ENCODE data around the gene PITPNM1.
A peak's percentile ranks its signal among the peaks of the same experiment; 100 is the strongest.
"Not testable (repeated sequence)": the region's sequence is repeated elsewhere in the genome, so short reads cannot be mapped to it uniquely, and the experiment has no call there.

Gene PITPNM1

GRCh38 chr11:67482275-67482826, 22.8 kb downstream of the PITPNM1 start:
- H3K4me3 ChIP-seq (replicated peaks; ENCODE audit: insufficient read depth, low read length) = peak overlapping the region; percentile 48
- H3K27me3 ChIP-seq (ENCODE audit: insufficient read depth, poor library complexity, severe bottlenecking) = no peaks in the 10 kb centered on the region
- peak overlapping the region; percentile 66 for H3K27ac ChIP-seq (replicated peaks)
- DNase-seq (ENCODE audit: low read depth in 1 of 2, low spot score in 1 of 2) = peak in 1 of 2 experiments; percentile 57
- TF ChIP-seq GABPA (IDR thresholded peaks at IDR 0.05; ENCODE audit: low read depth) = no peak
- TF ChIP-seq REST (IDR thresholded peaks at IDR 0.05; ENCODE audit: insufficient replicate concordance, low read depth) = no peak
- TF ChIP-seq POLR2AphosphoS5 (IDR thresholded peaks at IDR 0.05; ENCODE audit: low read depth) = no peak
- peak; percentile 89; the same call in 1 of the 2 replicates for TF ChIP-seq SPI1 (IDR thresholded peaks at IDR 0.05; ENCODE audit: borderline replicate concordance, low read depth)
- TF ChIP-seq CTCF (IDR thresholded peaks at IDR 0.05; ENCODE audit: insufficient read depth, low read length) = no peak

GRCh38 chr11:67477344-67478050, 27.7 kb downstream of the PITPNM1 start:
- not testable (repeated sequence) for H3K27me3 ChIP-seq (ENCODE audit: insufficient read depth, poor library complexity, severe bottlenecking); DNase-seq (ENCODE audit: low read depth in 1 of 2, low spot score in 1 of 2); H3K4me3 ChIP-seq (replicated peaks; ENCODE audit: insufficient read depth, low read length); H3K27ac ChIP-seq (replicated peaks)

- not testable (repeated sequence) for H3K4me3 ChIP-seq (replicated peaks; ENCODE audit: insufficient read depth, low read length); H3K27ac ChIP-seq (replicated peaks); DNase-seq (ENCODE audit: low read depth in 1 of 2, low spot score in 1 of 2); H3K27me3 ChIP-seq (ENCODE audit: insufficient read depth, poor library complexity, severe bottlenecking)
Observed at GRCh38 chr11:67476692-67477091, 28.5 kb downstream of the PITPNM1 start.

- H3K27me3 ChIP-seq (ENCODE audit: insufficient read depth, poor library complexity, severe bottlenecking) = no peaks in the 10 kb centered on the region
- TF ChIP-seq GABPA (IDR thresholded peaks at IDR 0.05; ENCODE audit: low read depth) (no peak), SPI1 (IDR thresholded peaks at IDR 0.05; ENCODE audit: borderline replicate concordance, low read depth) (no peak), POLR2AphosphoS5 (IDR thresholded peaks at IDR 0.05; ENCODE audit: low read depth) (no peak), CTCF (IDR thresholded peaks at IDR 0.05; ENCODE audit: insufficient read depth, low read length) (no peak), REST (IDR thresholded peaks at IDR 0.05; ENCODE audit: insufficient replicate concordance, low read depth) (no peak)
- no peak for DNase-seq (ENCODE audit: low read depth in 1 of 2, low spot score in 1 of 2)
- H3K4me3 ChIP-seq (replicated peaks; ENCODE audit: insufficient read depth, low read length) = no peak overlapping the region
- H3K27ac ChIP-seq (replicated peaks) = no peak overlapping the region
Observed at GRCh38 chr11:67472882-67473281, 32.3 kb downstream of the PITPNM1 start.

Data from HL-60 (cell line).